Astrocyte of the hippocampus (primary cell): ENCODE measurements around the gene ZIM2.

ENCODE experiments used
- DNase-seq: peaks from one replicate; pipeline ENCODE4 v3.0.0; 2011; ENCODE audit warnings: low read depth, low spot score

The ZIM2 gene

DNA sequence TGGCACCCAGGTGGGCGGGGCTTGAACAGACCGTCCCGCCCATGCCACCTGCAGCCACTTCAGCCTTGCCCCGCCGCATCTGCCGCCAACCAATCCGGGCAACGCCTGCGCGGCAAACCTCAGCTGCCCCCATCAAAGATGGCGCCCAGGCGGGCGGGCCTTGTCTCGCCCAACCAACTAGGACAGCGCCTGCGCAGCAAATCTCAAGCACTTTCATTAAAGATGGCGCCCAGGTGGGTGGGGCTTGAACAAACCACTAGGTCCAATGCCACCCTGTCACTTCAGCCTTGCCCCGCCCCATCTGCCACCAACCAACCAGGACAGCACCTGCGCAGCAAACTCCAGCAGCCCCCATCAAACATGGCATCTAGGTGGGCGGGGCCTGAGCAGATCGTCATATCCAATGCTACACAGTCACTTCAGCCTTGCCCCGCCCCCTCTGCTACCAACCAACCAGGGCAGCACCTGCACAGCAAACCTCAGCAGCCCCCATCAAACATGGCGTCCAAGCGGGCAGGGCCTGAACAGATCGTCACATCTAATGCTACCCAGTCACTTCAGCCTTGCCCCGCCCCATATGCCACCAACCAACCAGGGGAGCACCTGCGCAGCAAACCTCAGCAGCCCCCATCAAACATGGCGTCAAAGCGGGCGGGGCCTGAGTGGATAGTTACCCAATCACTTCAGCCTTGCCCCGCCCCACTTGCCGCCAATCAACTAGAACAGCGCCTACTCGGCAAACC, 1.4 kb downstream of the ZIM2 start:
- DNase-seq: peak; percentile 96

- DNase-seq: peak; percentile 83
Observed at GRCh38 chr19:56838024-56838908, 2.3 kb downstream of the ZIM2 start.

DNA sequence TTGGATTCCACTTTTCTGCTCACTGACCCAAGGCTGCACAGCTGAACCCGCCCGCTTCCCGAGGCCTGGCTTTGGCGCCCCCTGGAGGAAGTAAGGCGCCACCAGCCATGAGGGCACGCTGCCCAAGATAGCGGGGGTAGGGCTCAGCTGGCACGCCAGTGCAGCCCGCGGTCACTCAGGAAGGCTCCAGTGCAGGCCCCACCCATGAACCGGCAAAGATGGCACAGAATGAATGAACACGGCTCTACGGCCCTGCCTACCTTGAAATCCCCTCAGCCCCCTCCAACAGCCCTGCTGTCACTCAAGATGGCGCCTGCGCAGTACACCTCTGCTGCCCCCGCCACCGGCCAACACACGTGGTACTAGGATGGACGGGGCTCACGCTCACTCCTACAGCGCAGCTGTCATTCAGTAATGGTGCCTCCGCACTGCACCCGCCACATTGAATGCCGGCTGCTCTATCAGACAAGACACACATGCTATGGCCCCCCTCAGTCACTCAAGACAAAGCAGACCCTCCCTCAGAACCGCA, 3.0 kb downstream of the ZIM2 start:
- peak; percentile 85 for DNase-seq

GRCh38 chr19:56837004-56837403, 3.5 kb downstream of the ZIM2 start:
- peak; percentile 1 for DNase-seq

GRCh38 chr19:56836059-56836458, 4.5 kb downstream of the ZIM2 start:
- no peak for DNase-seq

- no peak for DNase-seq
Observed at GRCh38 chr19:56835401-56835800, 5.1 kb downstream of the ZIM2 start.

DNA sequence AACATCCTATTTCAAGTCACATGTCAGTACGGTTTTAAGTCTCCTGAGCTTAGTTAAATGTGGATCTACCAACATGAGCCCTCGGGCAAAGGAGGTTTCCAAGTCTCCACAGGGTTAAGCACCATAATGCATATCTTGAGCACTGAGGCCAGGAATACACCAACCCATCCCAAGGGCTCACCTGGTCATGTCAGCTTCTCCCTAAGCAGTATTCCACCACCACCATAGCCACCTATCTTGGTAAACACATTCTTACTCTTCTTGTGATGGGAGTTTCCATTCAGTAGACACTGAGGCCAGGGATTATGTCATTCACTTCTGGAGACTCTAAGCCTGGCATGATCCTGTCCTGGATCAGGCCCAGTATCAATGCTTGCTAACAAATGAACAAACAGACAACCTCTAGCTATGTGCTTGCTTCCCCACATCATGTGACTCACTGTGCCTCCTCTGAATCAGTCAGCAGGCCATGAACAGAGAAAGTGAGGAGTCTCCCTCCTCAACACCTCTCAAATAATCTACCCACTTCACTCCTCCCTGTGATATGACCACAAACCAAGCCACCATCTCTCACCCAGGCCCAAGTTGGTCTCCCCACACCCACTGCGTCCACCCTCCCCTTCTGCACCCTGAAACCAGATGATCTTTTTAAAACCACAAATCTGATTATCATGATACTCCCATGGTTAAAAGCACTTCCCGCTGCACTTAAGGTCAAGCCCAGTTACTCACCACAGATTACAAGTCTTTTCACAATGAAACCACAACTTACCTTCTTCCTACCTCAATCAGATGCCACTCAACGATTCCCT, 5.8 kb downstream of the ZIM2 start:
- DNase-seq: peak; percentile 3

DNA sequence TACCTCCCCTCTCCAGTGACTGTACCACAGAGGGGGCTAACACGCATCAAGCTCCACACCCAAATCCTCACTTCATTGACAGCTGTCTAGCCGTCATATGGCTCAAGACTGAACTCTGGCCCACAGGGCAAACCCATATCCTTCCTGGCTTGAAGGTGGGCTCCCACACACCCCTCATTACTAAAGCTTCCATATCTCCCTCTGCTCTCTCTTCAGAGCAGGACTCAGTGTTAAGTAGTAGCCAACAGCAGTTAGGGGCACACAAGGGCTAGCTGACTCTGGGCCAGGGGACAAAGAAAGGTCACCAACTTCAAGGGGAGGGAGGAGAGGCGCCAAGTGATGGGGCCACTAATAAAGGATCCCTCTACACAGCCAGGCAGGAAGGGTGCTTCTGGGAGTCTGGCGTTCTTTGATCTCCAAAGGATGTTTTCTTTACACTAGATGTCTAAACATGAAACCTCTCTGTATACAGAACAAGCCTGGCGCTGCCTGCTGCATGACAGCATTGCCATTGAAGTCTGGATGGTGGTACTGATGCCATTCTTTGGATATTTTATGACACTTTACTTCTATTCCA, 8.1 kb downstream of the ZIM2 start:
- no peak for DNase-seq

DNA sequence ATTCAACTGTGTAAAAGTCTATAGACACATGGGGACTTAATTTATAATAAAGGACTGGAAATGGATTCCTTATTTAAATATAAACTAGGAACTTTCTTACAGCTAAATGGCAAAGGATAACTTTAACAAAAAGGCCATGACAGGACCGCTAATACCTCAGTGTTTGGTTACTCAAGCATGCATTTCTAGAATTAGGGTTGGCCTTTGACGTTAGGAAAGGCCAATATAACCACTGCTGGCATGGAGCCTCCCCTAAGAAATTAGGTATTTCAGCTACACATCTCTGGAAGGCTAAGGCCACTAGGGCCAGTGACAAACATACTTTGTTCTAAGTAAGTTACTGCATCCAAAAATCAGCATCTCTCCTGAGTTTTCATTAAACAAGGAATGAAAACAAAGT, 9.3 kb downstream of the ZIM2 start:
- no peak for DNase-seq

DNA sequence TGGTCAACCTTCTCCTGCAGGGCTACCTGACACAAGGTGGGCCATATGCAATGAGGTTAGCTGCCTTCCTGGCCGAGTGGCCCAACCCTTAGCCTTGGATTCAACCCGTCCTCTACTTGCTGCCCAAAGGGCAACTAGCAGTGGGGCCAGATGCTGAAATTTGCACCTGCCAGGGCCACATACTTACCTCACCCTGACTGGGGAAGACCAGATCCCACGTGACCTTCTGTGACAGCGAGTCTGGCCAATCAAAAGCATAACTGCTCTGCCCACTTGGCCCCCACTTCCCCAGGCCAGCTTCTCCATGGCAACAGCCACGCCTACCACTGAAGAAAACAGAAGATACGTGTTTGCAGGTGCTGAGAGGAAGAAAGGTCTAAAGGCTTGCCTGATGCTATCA, 10.9 kb downstream of the ZIM2 start:
- no peak for DNase-seq

DNA sequence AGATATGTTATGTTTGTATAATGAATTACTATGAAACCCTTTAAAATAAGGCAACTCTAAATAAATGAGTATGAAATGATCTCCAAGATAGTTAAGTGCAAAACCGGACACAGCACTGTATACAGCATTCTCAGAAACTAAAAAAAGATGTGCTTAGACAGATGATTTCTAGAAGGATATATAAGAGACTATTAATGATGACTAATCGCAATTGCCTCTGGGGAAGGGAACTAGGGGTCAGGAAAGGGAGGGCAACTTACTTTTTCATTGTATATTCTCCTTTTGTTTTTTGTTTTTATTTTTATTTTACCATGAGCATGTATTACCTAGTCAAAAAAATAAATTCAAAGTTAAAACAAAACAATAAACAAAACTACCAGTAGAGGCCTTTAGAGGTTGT, 12.8 kb downstream of the ZIM2 start:
- DNase-seq: no peak

- DNase-seq: no peak
Observed at GRCh38 chr19:56823956-56824355, 16.6 kb downstream of the ZIM2 start.

DNA sequence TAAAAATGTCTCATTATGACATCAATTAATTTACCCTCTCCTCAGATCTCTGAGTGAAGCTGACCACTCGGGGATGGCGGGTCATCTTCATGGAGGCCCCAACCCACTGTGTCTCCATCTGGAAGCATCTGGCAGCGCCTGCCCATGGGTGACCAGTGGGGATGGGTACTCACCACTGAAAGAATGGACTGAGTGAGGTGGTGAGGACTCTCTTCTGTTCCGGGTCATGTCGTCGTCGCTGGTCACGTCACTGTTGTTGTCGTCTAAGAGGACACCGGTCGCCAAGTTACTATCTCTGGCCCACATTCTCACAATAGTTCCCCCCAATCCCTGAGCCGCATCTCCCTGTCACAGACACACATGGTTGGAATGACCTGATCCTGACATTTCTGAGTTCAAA, 17.1 kb downstream of the ZIM2 start:
- no peak for DNase-seq

GRCh38 chr19:56822755-56823154, 17.8 kb downstream of the ZIM2 start:
- no peak for DNase-seq

GRCh38 chr19:56821675-56822074, 18.9 kb downstream of the ZIM2 start:
- no peak for DNase-seq

DNA sequence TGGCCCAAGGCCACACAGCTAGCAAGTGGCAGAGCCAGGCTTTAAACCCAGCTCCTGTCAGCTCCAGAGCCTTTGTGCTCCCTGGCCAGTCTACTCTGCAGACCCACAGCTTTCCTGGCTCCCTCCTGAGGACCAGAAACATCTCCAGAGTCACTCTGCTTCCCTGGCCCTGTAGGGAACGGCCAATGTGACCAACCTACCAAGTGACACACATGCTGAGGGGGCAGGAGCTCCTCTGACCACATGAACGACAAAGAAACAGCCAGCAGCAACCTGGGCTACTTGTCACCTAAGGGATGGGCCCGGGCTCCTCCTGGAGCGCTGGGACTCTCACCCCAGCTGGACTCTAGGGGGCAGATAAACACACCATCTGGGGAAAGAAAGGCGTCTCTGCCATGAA, 19.3 kb downstream of the ZIM2 start:
- no peak for DNase-seq

DNA sequence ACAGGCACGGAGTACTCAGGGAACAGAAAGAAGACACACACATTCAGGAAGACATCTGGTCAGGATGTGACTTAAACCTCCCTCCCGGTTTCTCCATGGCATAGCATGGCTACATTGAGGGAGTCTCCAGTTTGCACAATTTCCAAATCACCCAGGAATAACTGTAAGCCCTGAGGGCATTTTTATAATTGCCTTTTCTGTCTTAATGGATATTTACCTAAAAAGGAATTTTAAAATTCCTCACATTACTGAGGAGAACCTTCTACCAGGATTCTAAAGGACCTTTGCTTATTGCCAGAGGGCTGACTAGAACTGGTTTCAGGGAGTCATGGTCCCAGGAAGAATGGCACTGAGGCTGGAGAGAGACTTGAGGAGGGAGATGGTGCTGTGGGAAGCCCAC, 21.4 kb downstream of the ZIM2 start:
- no peak for DNase-seq

GRCh38 chr19:56814656-56815055, 25.9 kb downstream of the ZIM2 start:
- no peak for DNase-seq

GRCh38 chr19:56813531-56813930, 27.0 kb downstream of the ZIM2 start:
- DNase-seq: no peak

DNA sequence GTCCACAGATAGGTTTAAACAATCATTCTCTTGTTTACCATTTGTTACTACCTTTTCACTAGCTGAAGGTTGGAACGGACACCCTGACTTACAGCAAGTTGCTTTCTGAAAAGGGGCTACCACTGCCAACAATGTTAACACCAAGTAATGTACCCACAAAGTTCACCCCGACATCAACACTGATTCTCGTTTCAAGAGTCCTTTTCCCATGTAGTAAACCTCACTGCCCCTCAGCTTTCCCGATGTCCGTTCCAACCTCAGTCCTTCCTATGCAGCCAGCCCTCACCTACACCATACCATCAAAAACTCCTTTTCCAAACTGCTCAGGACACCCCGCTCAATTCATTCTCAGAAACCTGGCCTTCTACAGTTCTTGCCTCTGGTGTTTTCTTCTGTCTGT, 29.0 kb downstream of the ZIM2 start:
- DNase-seq: no peak

DNA sequence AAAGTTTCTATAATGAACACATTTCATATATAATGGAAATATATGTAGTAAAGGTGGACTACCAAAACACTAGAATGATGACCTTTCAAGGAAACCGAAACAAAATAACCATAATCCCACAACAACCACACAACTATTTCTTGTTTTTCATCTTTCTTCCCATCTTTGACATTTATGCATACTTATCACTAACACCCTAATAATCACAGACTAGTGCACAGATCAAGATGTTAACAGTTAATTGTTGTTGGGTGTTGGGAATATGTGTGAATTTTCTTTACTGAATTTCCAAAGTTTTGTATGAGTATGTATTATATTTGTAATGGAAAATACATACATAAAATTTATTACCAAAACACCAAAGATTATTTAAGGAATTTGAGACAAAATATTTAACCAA, 30.3 kb downstream of the ZIM2 start:
- no peak for DNase-seq
